Raji (cell line): ENCODE data around the gene KPTN.
A peak's percentile ranks its signal among the peaks of the same experiment; 100 is the strongest.

Experiments
- POLR2A ChIP-seq: IDR thresholded peaks from 2 replicates; pipeline ENCODE4 v1.6.1; 2011; ENCODE audit warnings: low read depth, low read length, control low read depth; ENCODE audit not compliant: insufficient read depth

Gene KPTN

GRCh38 chr19:47497821-47498520 is 14.0 kb upstream of the KPTN start:
- TF ChIP-seq POLR2A = no peak

- TF ChIP-seq POLR2A = no peak
Measured at GRCh38 chr19:47497050-47497766, 13.2 kb upstream of the KPTN start.

- no peak for TF ChIP-seq POLR2A
Measured at GRCh38 chr19:47495478-47496372, 11.7 kb upstream of the KPTN start.

GRCh38 chr19:47494729-47495128 is 10.7 kb upstream of the KPTN start:
- TF ChIP-seq POLR2A = no peak

- TF ChIP-seq POLR2A = no peak
Measured at GRCh38 chr19:47494211-47494547, 10.2 kb upstream of the KPTN start.

- no peak for TF ChIP-seq POLR2A
Measured at GRCh38 chr19:47493378-47494210, 9.6 kb upstream of the KPTN start.

GRCh38 chr19:47492571-47493377 is 8.8 kb upstream of the KPTN start:
- no peak for TF ChIP-seq POLR2A

GRCh38 chr19:47492137-47492533 is 8.1 kb upstream of the KPTN start:
- TF ChIP-seq POLR2A = no peak

GRCh38 chr19:47491358-47492136 is 7.5 kb upstream of the KPTN start:
- TF ChIP-seq POLR2A = no peak

- TF ChIP-seq POLR2A = no peak
Measured at GRCh38 chr19:47490847-47491246, 6.8 kb upstream of the KPTN start.

GRCh38 chr19:47490031-47490430 is 6.0 kb upstream of the KPTN start:
- TF ChIP-seq POLR2A = no peak

- 0 out of 2 replicates have a peak, but pooled peaks have one; percentile 8 for TF ChIP-seq POLR2A
Measured at GRCh38 chr19:47489072-47489914, 5.3 kb upstream of the KPTN start.
